Ovary (tissue), 9 donors: Measurements from ENCODE around the gene OPN3. TPM values are rescaled to one million over a fixed set of nuclear protein-coding genes. Genes with fewer than 3 reads are reported as not detected.
A peak's percentile ranks its signal among the peaks of the same experiment; 100 is the strongest.

Experiments used
- DNase-seq, 5 donors: peaks; one replicate each; pipeline ENCODE4 v3.0.0-alpha.2; 2019 to 2020
- H3K27ac ChIP-seq, 2 donors: fragments of 200-600 bp; one replicate each; pipeline versions ENCODE4 v1.5.1 to v1.8.0; 2019 to 2022
- H3K27me3 ChIP-seq: fragments of 200-600 bp; one replicate; pipeline ENCODE4 v1.8.0; 2022
- H3K36me3 ChIP-seq: fragments of 200-600 bp; sonication (generic); one replicate; pipeline ENCODE4 v1.5.1; 2019
- H3K4me1 ChIP-seq: one replicate; pipeline ENCODE4 v1.8.1; 2013; ENCODE audit warnings: mild to moderate bottlenecking, moderate library complexity; ENCODE audit not compliant: insufficient read depth
- H3K4me3 ChIP-seq: fragments of 200-600 bp; sonication (generic); one replicate; pipeline ENCODE4 v1.5.1; 2017
- H3K9me3 ChIP-seq, 2 donors: fragments of 200-600 bp in 1 of 2; sonication (generic) in 1 of 2; one replicate each; pipeline versions ENCODE4 v1.5.1 to v1.8.1; 2013 to 2019; ENCODE audit warnings: mild to moderate bottlenecking in 1 of 2, moderate library complexity in 1 of 2
- EP300 ChIP-seq: sonication (generic); formaldehyde crosslinking; IDR thresholded peaks from one replicate; pipeline ENCODE4 v1.6.1; 2017; ENCODE audit warnings: antibody characterized with exemption
- POLR2A ChIP-seq: fragments of 450-650 bp; IDR thresholded peaks from one replicate; pipeline ENCODE4 v1.6.1; 2017; ENCODE audit warnings: antibody characterized with exemption, mild to moderate bottlenecking, moderate library complexity
- WGBS, 3 donors: extraction: QIAGEN DNeasy Blood & Tissue Kit in 1 of 3; methylation state at CpG; one replicate each; pipeline versions ENCODE4 v1.1.5 to v1.1.7; 2013 to 2017; 5-methylcytosine and 5-hydroxymethylcytosine counted together
- intact Hi-C, 4 donors: fragments of 100-400 bp; cut with DNase I; formaldehyde crosslinking; loops; one replicate each; pipeline versions ENCODE4 v1.11.0 to v1.15.1; 2022 to 2023
- polyA plus RNA-seq, 2 donors: library from polyadenylated mRNA; stranded (reverse); fragments of 200-250 nt in 1 of 2; fragments of 350-450 nt in 1 of 2; fragmentation: Illumina TruSeq in 1 of 2; extraction: RNeasy Lipid Tissue Mini Kit (QIAGEN cat#74804) in 1 of 2; gene quantifications; one replicate each; pipeline ENCODE4 v1.2.3, GENCODE V29; 2013 to 2014
- total RNA-seq, 7 donors: library from RNA; depleted of rRNA in 2 of 7; stranded (reverse); fragments of >200 nt in 2 of 7; fragmentation: NEBNext Ultra II Directional in 3 of 7; extraction: Animal tissue kit (Norgen Biotek cat#: 25700) in 3 of 7; gene quantifications; one replicate each; pipeline versions ENCODE4 v1.1.0 to v1.2.4, GENCODE V29; 2016 to 2023
- TF ChIP-seq, protein P1 (sequence below), 3 donors: fragments of 450-650 bp in 2 of 3; fragments of 200-600 bp in 1 of 3; IDR thresholded peaks; one replicate each; pipeline versions ENCODE4 v1.5.1 to v1.8.0; 2016 to 2022; ENCODE audit warnings: antibody characterized with exemption in 3 of 3, mild to moderate bottlenecking in 1 of 3
- donor health status: DM: no; HTN: no; CAD: no; lungs with moderate emphysema.
- donor health status: DM: no; HTN: no; CAD: no.
- donor health status: Bipolar disorder and iron deficiency.
- donor health status: DM: yes; HTN: yes; CAD: no.
- donor health status: DM: no; HTN: no; CAD: no.
- donor health status: DM: yes; HTN: yes; CAD: no.

The OPN3 gene
- total and polyA plus RNA-seq, 9 donors = 5.3 to 30.3 (median 9.5) TPM

DNA sequence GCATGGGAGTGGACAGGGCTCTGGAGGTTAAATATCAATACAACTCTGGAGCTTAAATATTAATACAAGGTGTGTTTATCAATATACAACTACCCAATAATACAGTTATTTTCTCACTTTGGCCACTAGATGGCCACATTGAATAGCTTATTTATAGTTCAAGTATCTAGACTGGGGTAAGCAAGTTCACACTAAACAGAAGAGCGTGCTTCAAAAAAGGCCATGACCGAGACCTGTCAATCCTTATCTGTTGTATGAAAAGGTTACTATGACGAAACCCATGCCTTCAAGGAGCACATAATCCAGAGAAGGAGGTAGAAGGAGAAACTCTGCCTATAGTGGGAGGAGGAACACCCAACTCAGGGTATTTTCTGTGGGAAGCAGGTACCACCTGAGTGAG, 29.1 kb downstream of the OPN3 start:
- DNase-seq = no peak
- intact Hi-C loops = loop anchor here in 3 of 4 donors (5.0 kb wide), 1 partner anchor 221 kb away; no protein-coding TSS in a partner anchor
- TF ChIP-seq, protein P1, sequence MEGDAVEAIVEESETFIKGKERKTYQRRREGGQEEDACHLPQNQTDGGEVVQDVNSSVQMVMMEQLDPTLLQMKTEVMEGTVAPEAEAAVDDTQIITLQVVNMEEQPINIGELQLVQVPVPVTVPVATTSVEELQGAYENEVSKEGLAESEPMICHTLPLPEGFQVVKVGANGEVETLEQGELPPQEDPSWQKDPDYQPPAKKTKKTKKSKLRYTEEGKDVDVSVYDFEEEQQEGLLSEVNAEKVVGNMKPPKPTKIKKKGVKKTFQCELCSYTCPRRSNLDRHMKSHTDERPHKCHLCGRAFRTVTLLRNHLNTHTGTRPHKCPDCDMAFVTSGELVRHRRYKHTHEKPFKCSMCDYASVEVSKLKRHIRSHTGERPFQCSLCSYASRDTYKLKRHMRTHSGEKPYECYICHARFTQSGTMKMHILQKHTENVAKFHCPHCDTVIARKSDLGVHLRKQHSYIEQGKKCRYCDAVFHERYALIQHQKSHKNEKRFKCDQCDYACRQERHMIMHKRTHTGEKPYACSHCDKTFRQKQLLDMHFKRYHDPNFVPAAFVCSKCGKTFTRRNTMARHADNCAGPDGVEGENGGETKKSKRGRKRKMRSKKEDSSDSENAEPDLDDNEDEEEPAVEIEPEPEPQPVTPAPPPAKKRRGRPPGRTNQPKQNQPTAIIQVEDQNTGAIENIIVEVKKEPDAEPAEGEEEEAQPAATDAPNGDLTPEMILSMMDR (IDR thresholded peaks at IDR 0.05) = peak; percentile 44 to 73 (median 71)
- TF ChIP-seq EP300 (no peak), POLR2A (no peak)

DNA sequence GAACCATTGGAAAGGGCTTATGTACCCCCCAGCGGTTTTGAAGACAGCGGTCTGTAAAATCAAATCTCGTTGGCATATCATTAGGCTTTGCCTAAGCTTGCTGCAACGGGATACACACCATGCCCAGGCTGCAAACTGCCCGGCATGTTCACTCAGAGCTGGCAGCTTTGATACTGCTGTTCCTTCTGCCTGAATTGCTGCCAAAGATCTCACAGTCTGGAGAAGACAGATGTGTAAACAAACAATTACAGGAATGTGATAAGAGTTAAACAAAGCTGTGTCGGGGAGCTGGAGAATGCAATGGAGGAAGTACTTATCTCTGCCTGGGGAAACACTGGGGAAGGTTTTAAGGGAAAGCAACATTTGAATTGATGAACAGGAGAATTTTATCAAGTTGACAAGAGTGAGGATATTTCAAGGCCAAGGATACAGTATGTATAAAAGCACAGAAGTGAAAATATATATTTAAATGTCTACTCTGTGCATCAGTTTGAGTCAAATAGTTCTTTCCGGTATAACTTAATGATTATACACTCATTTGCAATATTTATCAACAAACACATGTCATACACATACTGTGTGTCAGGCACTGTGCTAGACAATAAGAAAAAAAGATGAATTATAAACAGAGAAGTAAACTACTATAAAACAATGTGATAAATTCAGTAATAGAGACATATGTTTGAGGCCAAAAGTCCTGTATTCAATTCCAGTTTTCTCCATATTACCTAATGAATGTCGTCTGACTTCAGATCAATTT, 29.9 kb downstream of the OPN3 start:
- intact Hi-C loops = loop anchor here in 3 of 4 donors (5.0 kb wide), 1 partner anchor 222 kb away; no protein-coding TSS in a partner anchor
- no peaks in the 10 kb centered on the region for H3K9me3 ChIP-seq
- WGBS, 3 donors = 25 to 37% (median 28%) methylated on average over 8 of the region's 8 CpGs
- H3K27me3 ChIP-seq = no peaks in the 10 kb centered on the region
- no peaks in the 10 kb centered on the region for H3K36me3 ChIP-seq
- no peak overlapping the region for H3K27ac ChIP-seq
- no peak overlapping the region for H3K4me3 ChIP-seq
- TF ChIP-seq POLR2A = no peak
- TF ChIP-seq, protein P1 (IDR thresholded peaks at IDR 0.05) = no peak
- no peak for TF ChIP-seq EP300
- H3K4me1 ChIP-seq = peaks cover 3% of the 10 kb centered on the region
- no peak for DNase-seq

More for the DNA sequence above, 29.1 kb downstream of the OPN3 start:
- H3K36me3 ChIP-seq = no peaks in the 10 kb centered on the region
- no peaks in the 10 kb centered on the region for H3K27me3 ChIP-seq
- H3K4me1 ChIP-seq = peaks cover 3% of the 10 kb centered on the region
- no peaks in the 10 kb centered on the region for H3K9me3 ChIP-seq
- WGBS, 3 donors = 2 to 8% (median 6%) methylated on average over 3 of the region's 3 CpGs
- no peak overlapping the region for H3K27ac ChIP-seq
- no peak overlapping the region for H3K4me3 ChIP-seq

DNA sequence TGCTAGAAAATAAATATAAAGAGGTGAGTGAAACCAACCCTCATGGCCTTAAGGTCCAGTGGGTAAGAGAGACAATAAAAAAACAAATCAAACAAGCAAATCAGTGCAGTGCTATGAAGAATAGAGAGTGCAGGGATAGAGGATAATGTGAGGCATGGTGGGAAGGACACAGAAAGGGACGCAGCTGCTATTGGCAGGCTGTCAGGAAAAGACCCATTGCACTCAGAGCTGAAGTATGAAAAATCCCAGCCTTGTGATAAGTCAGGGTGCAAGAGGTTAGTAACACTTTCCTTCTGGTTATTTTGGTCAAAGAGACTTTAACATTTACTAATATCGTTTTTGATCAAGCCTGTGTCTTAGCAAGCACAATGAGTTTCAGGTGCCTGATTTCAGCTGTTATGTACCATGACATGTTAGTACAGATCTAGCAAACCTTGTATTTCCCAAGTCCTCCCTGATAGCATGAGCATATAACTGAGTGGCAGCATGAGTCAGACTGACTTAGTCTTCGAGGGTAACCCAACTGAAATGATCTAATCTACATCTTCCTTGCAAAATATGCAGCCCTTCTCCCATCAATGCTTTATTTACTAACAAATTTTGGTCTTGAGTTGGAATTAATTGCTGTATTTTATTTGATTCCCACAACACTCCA, 31.7 kb downstream of the OPN3 start:
- Histone ChIP-seq H3K4me3 (no peak overlapping the region), H3K27ac (no peak overlapping the region), H3K9me3 (no peaks in the 10 kb centered on the region), H3K36me3 (no peaks in the 10 kb centered on the region), H3K4me1 (peaks cover 3% of the 10 kb centered on the region), H3K27me3 (no peaks in the 10 kb centered on the region)
- DNase-seq = no peak
- 25 to 35% (median 27%) methylated on average over 3 of the region's 3 CpGs for WGBS, 3 donors
- no peak for TF ChIP-seq POLR2A
- no peak for TF ChIP-seq EP300
- TF ChIP-seq, protein P1 (IDR thresholded peaks at IDR 0.05) = no peak
- intact Hi-C loops = no loop called here

DNA sequence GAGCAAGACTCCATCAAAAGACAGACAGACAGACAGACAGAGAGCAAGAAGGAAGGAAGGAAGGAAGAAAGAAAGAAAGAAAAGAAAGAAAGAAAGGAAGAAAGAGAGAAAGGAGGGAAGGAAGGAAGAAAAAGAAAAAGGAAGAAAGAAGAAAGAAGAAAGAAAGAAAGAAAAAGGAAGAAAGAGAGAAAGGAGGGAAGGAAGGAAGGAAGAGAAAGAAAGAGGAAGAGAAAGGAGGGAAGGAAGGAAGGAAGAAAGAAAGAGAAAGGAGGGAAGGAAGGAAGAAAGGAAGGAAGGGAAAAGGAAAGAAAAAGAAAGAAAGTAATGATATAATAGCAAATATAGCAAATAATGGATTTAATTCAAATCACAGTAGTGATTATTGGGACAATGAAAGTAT, 32.7 kb downstream of the OPN3 start:
- no peak for TF ChIP-seq POLR2A
- TF ChIP-seq, protein P1 (IDR thresholded peaks at IDR 0.05) = no peak
- no peak for TF ChIP-seq EP300
- intact Hi-C loops = no loop called here
- no peak overlapping the region for H3K4me3 ChIP-seq
- no peak overlapping the region for H3K27ac ChIP-seq
- no peak for DNase-seq
- H3K4me1 ChIP-seq = peaks cover 3% of the 10 kb centered on the region
- no peaks in the 10 kb centered on the region for H3K27me3 ChIP-seq
- no peaks in the 10 kb centered on the region for H3K36me3 ChIP-seq
- no peaks in the 10 kb centered on the region for H3K9me3 ChIP-seq
